K562 (cell line): Measurements from ENCODE around the gene BEST2. TPM values are rescaled to one million over a fixed set of nuclear protein-coding genes. Genes with fewer than 3 reads are reported as not detected.

ENCODE experiments used
- ATF1 ChIP-seq, 2 experiments: fragments of 450-650 bp in 1 of 2; IDR thresholded peaks; 2 replicates each; pipeline ENCODE4 v1.6.1; 2016; ENCODE audit warnings: missing compliant biosample characterization in 1 of 2, missing genetic modification characterization in 1 of 2
- BRD9 ChIP-seq: fragments of 450-650 bp; IDR thresholded peaks from 2 replicates; pipeline ENCODE4 v1.6.1; 2018; ENCODE audit warnings: low read depth; ENCODE audit not compliant: partially characterized antibody
- HSF4 ChIP-seq: fragments of 250-450 bp; sonication (Bioruptor Pico); IDR thresholded peaks from 2 replicates; pipeline ENCODE4 v2.1.2; 2022; ENCODE audit warnings: mild to moderate bottlenecking, moderate library complexity, borderline replicate concordance
- MAFG ChIP-seq: fragments of 450-650 bp; conservative IDR thresholded peaks from 2 replicates; pipeline ENCODE4 v1.6.1; 2016; ENCODE audit warnings: missing genetic modification characterization, missing compliant biosample characterization
- MEF2D ChIP-seq: conservative IDR thresholded peaks from 2 replicates; pipeline ENCODE4 v1.6.1; 2016; ENCODE audit warnings: low read depth, missing genetic modification characterization, missing compliant biosample characterization
- NFATC3 ChIP-seq: fragments of 450-650 bp; IDR thresholded peaks from 2 replicates; pipeline ENCODE4 v1.6.1; 2017; ENCODE audit warnings: mild to moderate bottlenecking
- RAD51 ChIP-seq: fragments of 450-650 bp; IDR thresholded peaks from 2 replicates; pipeline ENCODE4 v1.7.1; 2016; ENCODE audit warnings: low read depth, mild to moderate bottlenecking, borderline replicate concordance
- RFX1 ChIP-seq: fragments of 450-650 bp; IDR thresholded peaks from 2 replicates; pipeline ENCODE4 v1.6.1; 2016; ENCODE audit warnings: mild to moderate bottlenecking, moderate library complexity
- STAT5B ChIP-seq: fragments of 250-450 bp; sonication (Bioruptor Pico); IDR thresholded peaks from 2 replicates; pipeline ENCODE4 v1.8.0; 2021; ENCODE audit warnings: mild to moderate bottlenecking, inconsistent platforms
- TCF7 ChIP-seq: sonication (generic); IDR thresholded peaks from 2 replicates; pipeline ENCODE4 v1.6.1; 2016; ENCODE audit warnings: antibody characterized with exemption, borderline replicate concordance
- ZNF76 ChIP-seq: fragments of 250-450 bp; sonication (Bioruptor Pico); IDR thresholded peaks from 2 replicates; pipeline ENCODE4 v1.4.0; 2020; ENCODE audit warnings: mild to moderate bottlenecking, moderate library complexity, borderline replicate concordance
- polyA plus RNA-seq, 8 experiments: library from polyadenylated mRNA; depleted of rRNA in 4 of 8; stranded (reverse) in 5 of 8; unstranded in 3 of 8; fragments of >200 nt; fragmentation: Nextera tagmentation in 2 of 8; fragmentation: Illumina TruSeq in 1 of 8; extraction: Ambion mirVana in 2 of 8; extraction: Trizol in 1 of 8; gene quantifications; 2 replicates each; pipeline versions ENCODE4 v1.2.1 to v1.2.3, GENCODE V29; 2011 to 2014; ENCODE audit warnings: inconsistent platforms in 1 of 8, missing spikeins in 1 of 8
- total RNA-seq, 7 experiments: library from RNA; depleted of rRNA in 6 of 7; stranded (reverse); fragments of >200 nt in 6 of 7; fragmentation: Illumina TruSeq in 2 of 7; extraction: Trizol in 2 of 7; gene quantifications; 2 replicates each; pipeline versions ENCODE4 v1.2.1 to v1.2.3, GENCODE V29; 2011 to 2021; ENCODE audit warnings: low replicate concordance in 1 of 7
- TF ChIP-seq, protein P1 (sequence below): fragments of 200-800 bp; sonication (Bioruptor generic); IDR thresholded peaks from 2 replicates; pipeline ENCODE4 v1.6.1; 2016; ENCODE audit warnings: missing genetic modification characterization, missing compliant biosample characterization
- TF ChIP-seq, protein P2 (sequence below): fragments of 450-650 bp; IDR thresholded peaks from 2 replicates; pipeline ENCODE4 v1.6.1; 2017; ENCODE audit warnings: mild to moderate bottlenecking, moderate library complexity
- TF ChIP-seq, protein P3 (sequence below): fragments of 250-450 bp; sonication (Bioruptor Pico); IDR thresholded peaks from 2 replicates; pipeline ENCODE4 v1.4.0; 2020
- TF ChIP-seq, protein P4 (sequence below): fragments of 150-350 bp; conservative IDR thresholded peaks from 2 replicates; pipeline ENCODE4 v1.6.1; 2014; ENCODE audit warnings: low read length

BEST2 gene
- total and polyA plus RNA-seq, 9 of the 15 experiments (the other 6 are each of a cell fraction or from before 2014, with no cell fraction given) = not detected

DNA sequence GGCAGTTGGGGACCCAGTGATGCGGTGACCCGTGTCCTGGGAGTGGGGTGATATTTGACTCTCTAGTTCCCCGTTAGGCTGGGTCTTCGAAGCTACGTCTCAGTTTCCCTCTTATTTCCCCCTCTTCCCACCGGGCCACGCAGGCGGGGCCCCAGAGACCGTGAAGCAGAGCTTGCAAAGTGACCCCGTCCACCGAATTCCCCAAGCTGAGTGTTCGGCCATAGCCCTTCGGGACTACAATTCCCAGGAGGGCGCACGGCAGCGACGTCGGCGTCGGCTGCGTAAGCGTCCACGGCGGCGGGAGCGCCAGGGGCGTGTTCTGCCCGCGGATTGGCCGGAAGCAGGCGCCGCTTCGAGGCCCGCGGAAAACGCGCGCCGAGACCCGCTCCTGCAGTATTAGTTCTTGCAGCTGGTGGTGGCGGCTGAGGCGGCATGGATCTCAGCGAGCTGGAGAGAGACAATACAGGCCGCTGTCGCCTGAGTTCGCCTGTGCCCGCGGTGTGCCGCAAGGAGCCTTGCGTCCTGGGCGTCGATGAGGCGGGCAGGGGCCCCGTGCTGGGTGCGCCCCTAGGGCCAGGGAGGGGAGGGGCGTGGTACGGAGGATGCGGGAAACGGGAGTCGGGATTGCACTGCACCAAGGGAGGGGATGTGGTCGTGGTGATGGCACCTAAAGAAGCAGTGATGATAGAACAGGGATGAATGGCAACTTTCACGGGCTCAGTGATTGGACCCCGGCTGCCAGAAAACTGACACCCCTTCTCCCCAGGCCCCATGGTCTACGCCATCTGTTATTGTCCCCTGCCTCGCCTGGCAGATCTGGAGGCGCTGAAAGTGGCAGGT is 54.9 kb downstream of the BEST2 start, which contains the start of gene RNASEH2A (continued):
- TF ChIP-seq, protein P1, sequence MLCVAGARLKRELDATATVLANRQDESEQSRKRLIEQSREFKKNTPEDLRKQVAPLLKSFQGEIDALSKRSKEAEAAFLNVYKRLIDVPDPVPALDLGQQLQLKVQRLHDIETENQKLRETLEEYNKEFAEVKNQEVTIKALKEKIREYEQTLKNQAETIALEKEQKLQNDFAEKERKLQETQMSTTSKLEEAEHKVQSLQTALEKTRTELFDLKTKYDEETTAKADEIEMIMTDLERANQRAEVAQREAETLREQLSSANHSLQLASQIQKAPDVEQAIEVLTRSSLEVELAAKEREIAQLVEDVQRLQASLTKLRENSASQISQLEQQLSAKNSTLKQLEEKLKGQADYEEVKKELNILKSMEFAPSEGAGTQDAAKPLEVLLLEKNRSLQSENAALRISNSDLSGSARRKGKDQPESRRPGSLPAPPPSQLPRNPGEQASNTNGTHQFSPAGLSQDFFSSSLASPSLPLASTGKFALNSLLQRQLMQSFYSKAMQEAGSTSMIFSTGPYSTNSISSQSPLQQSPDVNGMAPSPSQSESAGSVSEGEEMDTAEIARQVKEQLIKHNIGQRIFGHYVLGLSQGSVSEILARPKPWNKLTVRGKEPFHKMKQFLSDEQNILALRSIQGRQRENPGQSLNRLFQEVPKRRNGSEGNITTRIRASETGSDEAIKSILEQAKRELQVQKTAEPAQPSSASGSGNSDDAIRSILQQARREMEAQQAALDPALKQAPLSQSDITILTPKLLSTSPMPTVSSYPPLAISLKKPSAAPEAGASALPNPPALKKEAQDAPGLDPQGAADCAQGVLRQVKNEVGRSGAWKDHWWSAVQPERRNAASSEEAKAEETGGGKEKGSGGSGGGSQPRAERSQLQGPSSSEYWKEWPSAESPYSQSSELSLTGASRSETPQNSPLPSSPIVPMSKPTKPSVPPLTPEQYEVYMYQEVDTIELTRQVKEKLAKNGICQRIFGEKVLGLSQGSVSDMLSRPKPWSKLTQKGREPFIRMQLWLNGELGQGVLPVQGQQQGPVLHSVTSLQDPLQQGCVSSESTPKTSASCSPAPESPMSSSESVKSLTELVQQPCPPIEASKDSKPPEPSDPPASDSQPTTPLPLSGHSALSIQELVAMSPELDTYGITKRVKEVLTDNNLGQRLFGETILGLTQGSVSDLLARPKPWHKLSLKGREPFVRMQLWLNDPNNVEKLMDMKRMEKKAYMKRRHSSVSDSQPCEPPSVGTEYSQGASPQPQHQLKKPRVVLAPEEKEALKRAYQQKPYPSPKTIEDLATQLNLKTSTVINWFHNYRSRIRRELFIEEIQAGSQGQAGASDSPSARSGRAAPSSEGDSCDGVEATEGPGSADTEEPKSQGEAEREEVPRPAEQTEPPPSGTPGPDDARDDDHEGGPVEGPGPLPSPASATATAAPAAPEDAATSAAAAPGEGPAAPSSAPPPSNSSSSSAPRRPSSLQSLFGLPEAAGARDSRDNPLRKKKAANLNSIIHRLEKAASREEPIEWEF (CRISPR knock-in tag) = no peak
- TF ChIP-seq, protein P2, sequence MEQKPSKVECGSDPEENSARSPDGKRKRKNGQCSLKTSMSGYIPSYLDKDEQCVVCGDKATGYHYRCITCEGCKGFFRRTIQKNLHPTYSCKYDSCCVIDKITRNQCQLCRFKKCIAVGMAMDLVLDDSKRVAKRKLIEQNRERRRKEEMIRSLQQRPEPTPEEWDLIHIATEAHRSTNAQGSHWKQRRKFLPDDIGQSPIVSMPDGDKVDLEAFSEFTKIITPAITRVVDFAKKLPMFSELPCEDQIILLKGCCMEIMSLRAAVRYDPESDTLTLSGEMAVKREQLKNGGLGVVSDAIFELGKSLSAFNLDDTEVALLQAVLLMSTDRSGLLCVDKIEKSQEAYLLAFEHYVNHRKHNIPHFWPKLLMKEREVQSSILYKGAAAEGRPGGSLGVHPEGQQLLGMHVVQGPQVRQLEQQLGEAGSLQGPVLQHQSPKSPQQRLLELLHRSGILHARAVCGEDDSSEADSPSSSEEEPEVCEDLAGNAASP = no peak
- TF ChIP-seq, protein P3, sequence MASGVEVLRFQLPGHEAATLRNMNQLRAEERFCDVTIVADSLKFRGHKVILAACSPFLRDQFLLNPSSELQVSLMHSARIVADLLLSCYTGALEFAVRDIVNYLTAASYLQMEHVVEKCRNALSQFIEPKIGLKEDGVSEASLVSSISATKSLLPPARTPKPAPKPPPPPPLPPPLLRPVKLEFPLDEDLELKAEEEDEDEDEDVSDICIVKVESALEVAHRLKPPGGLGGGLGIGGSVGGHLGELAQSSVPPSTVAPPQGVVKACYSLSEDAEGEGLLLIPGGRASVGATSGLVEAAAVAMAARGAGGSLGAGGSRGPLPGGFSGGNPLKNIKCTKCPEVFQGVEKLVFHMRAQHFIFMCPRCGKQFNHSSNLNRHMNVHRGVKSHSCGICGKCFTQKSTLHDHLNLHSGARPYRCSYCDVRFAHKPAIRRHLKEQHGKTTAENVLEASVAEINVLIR (CRISPR knock-in tag) = peak; percentile 83
- TF ChIP-seq BRD9 = no peak
- TF ChIP-seq MEF2D = no peak
- TF ChIP-seq, protein P4, sequence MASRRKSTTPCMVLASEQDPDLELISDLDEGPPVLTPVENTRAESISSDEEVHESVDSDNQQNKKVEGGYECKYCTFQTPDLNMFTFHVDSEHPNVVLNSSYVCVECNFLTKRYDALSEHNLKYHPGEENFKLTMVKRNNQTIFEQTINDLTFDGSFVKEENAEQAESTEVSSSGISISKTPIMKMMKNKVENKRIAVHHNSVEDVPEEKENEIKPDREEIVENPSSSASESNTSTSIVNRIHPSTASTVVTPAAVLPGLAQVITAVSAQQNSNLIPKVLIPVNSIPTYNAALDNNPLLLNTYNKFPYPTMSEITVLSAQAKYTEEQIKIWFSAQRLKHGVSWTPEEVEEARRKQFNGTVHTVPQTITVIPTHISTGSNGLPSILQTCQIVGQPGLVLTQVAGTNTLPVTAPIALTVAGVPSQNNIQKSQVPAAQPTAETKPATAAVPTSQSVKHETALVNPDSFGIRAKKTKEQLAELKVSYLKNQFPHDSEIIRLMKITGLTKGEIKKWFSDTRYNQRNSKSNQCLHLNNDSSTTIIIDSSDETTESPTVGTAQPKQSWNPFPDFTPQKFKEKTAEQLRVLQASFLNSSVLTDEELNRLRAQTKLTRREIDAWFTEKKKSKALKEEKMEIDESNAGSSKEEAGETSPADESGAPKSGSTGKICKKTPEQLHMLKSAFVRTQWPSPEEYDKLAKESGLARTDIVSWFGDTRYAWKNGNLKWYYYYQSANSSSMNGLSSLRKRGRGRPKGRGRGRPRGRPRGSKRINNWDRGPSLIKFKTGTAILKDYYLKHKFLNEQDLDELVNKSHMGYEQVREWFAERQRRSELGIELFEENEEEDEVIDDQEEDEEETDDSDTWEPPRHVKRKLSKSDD = peak; percentile 78; the same call in 1 of the 2 replicates
- no peak for TF ChIP-seq STAT5B (CRISPR knock-in tag)
- TF ChIP-seq NFATC3 = no peak
- TF ChIP-seq MAFG (tag) = no peak
- TF ChIP-seq ZNF76 (CRISPR knock-in tag) = no peak
- TF ChIP-seq RFX1 = no peak
- no peak for TF ChIP-seq RAD51
- no peak for TF ChIP-seq HSF4
- TF ChIP-seq TCF7 = no peak
- TF ChIP-seq ATF1 (CRISPR knock-in tag; IDR thresholded peaks at IDR 0.05) = peak; percentile 81
- peak; percentile 96 for TF ChIP-seq ATF1 (tag; IDR thresholded peaks at IDR 0.05)
